ENCODE results near the gene CCDC200.
"Not testable (repeated sequence)": the region's sequence is repeated elsewhere in the genome, so short reads cannot be mapped to it uniquely, and the experiment has no call there.

The CCDC200 gene

GRCh38 chr17:43228020-43228782, at the start of gene CCDC200:
Gene CCDC200, minus strand, starts transcription at chr17:43228623. Its CDS starts 69 bp downstream, at chr17:43228554.
- not testable (repeated sequence) for H3K9ac ChIP-seq (ENCODE audit: low read length); H3K9me3 ChIP-seq (ENCODE audit: control insufficient read depth, insufficient read depth, low read depth, low read length); H3K27ac ChIP-seq (ENCODE audit: low read depth, low read length); H3K27me3 ChIP-seq (ENCODE audit: control insufficient read depth, insufficient read depth, low read length); H3K4me3 ChIP-seq (ENCODE audit: low read depth, low read length); H3K36me3 ChIP-seq (ENCODE audit: control insufficient read depth, insufficient read depth, low read length); H3K4me1 ChIP-seq (ENCODE audit: control insufficient read depth, insufficient read depth, low read length)

- not testable (repeated sequence) for H3K27ac ChIP-seq (ENCODE audit: low read depth, low read length); H3K36me3 ChIP-seq (ENCODE audit: control insufficient read depth, insufficient read depth, low read length); H3K4me3 ChIP-seq (ENCODE audit: low read depth, low read length); H3K9ac ChIP-seq (ENCODE audit: low read length); H3K27me3 ChIP-seq (ENCODE audit: control insufficient read depth, insufficient read depth, low read length); H3K4me1 ChIP-seq (ENCODE audit: control insufficient read depth, insufficient read depth, low read length); H3K9me3 ChIP-seq (ENCODE audit: control insufficient read depth, insufficient read depth, low read depth, low read length)
These were observed 44.5 kb upstream of the CCDC200 start for GRCh38 chr17:43272914-43273313.

- H3K36me3 ChIP-seq (ENCODE audit: control insufficient read depth, insufficient read depth, low read length); H3K9ac ChIP-seq (ENCODE audit: low read length); H3K27me3 ChIP-seq (ENCODE audit: control insufficient read depth, insufficient read depth, low read length); H3K4me3 ChIP-seq (ENCODE audit: low read depth, low read length); H3K27ac ChIP-seq (ENCODE audit: low read depth, low read length); H3K9me3 ChIP-seq (ENCODE audit: control insufficient read depth, insufficient read depth, low read depth, low read length); H3K4me1 ChIP-seq (ENCODE audit: control insufficient read depth, insufficient read depth, low read length): not testable (repeated sequence)
These were observed 44.1 kb upstream of the CCDC200 start for GRCh38 chr17:43272483-43272882.

GRCh38 chr17:43270552-43271504, 42.4 kb upstream of the CCDC200 start:
- H3K9ac ChIP-seq (ENCODE audit: low read length); H3K4me3 ChIP-seq (ENCODE audit: low read depth, low read length); H3K27me3 ChIP-seq (ENCODE audit: control insufficient read depth, insufficient read depth, low read length); H3K9me3 ChIP-seq (ENCODE audit: control insufficient read depth, insufficient read depth, low read depth, low read length); H3K27ac ChIP-seq (ENCODE audit: low read depth, low read length); H3K36me3 ChIP-seq (ENCODE audit: control insufficient read depth, insufficient read depth, low read length); H3K4me1 ChIP-seq (ENCODE audit: control insufficient read depth, insufficient read depth, low read length): not testable (repeated sequence)

- H3K4me1 ChIP-seq (ENCODE audit: control insufficient read depth, insufficient read depth, low read length); H3K27me3 ChIP-seq (ENCODE audit: control insufficient read depth, insufficient read depth, low read length); H3K36me3 ChIP-seq (ENCODE audit: control insufficient read depth, insufficient read depth, low read length); H3K4me3 ChIP-seq (ENCODE audit: low read depth, low read length); H3K9ac ChIP-seq (ENCODE audit: low read length); H3K27ac ChIP-seq (ENCODE audit: low read depth, low read length); H3K9me3 ChIP-seq (ENCODE audit: control insufficient read depth, insufficient read depth, low read depth, low read length): not testable (repeated sequence)
These were observed 18.0 kb upstream of the CCDC200 start for GRCh38 chr17:43246456-43246855.

- H3K4me1 ChIP-seq (ENCODE audit: control insufficient read depth, insufficient read depth, low read length); H3K36me3 ChIP-seq (ENCODE audit: control insufficient read depth, insufficient read depth, low read length); H3K27ac ChIP-seq (ENCODE audit: low read depth, low read length); H3K27me3 ChIP-seq (ENCODE audit: control insufficient read depth, insufficient read depth, low read length); H3K9me3 ChIP-seq (ENCODE audit: control insufficient read depth, insufficient read depth, low read depth, low read length); H3K9ac ChIP-seq (ENCODE audit: low read length); H3K4me3 ChIP-seq (ENCODE audit: low read depth, low read length): not testable (repeated sequence)
These were observed 12.4 kb upstream of the CCDC200 start for GRCh38 chr17:43240596-43241352.

- H3K27me3 ChIP-seq (ENCODE audit: control insufficient read depth, insufficient read depth, low read length); H3K27ac ChIP-seq (ENCODE audit: low read depth, low read length); H3K9ac ChIP-seq (ENCODE audit: low read length); H3K4me3 ChIP-seq (ENCODE audit: low read depth, low read length); H3K4me1 ChIP-seq (ENCODE audit: control insufficient read depth, insufficient read depth, low read length); H3K36me3 ChIP-seq (ENCODE audit: control insufficient read depth, insufficient read depth, low read length); H3K9me3 ChIP-seq (ENCODE audit: control insufficient read depth, insufficient read depth, low read depth, low read length): not testable (repeated sequence)
These were observed 11.2 kb upstream of the CCDC200 start for GRCh38 chr17:43239597-43239996.

GRCh38 chr17:43233877-43234276, 5.5 kb upstream of the CCDC200 start, which contains the start of gene RNU2-1:
Gene RNU2-1, minus strand, starts transcription at chr17:43233977.
- H3K4me3 ChIP-seq (ENCODE audit: low read depth, low read length); H3K36me3 ChIP-seq (ENCODE audit: control insufficient read depth, insufficient read depth, low read length); H3K4me1 ChIP-seq (ENCODE audit: control insufficient read depth, insufficient read depth, low read length); H3K27me3 ChIP-seq (ENCODE audit: control insufficient read depth, insufficient read depth, low read length); H3K27ac ChIP-seq (ENCODE audit: low read depth, low read length); H3K9me3 ChIP-seq (ENCODE audit: control insufficient read depth, insufficient read depth, low read depth, low read length); H3K9ac ChIP-seq (ENCODE audit: low read length): not testable (repeated sequence)

GRCh38 chr17:43233263-43233662, 4.8 kb upstream of the CCDC200 start:
- H3K27me3 ChIP-seq (ENCODE audit: control insufficient read depth, insufficient read depth, low read length); H3K4me3 ChIP-seq (ENCODE audit: low read depth, low read length): not testable (repeated sequence)

GRCh38 chr17:43232021-43232699, 3.7 kb upstream of the CCDC200 start:
- not testable (repeated sequence) for H3K4me1 ChIP-seq (ENCODE audit: control insufficient read depth, insufficient read depth, low read length); H3K36me3 ChIP-seq (ENCODE audit: control insufficient read depth, insufficient read depth, low read length); H3K9me3 ChIP-seq (ENCODE audit: control insufficient read depth, insufficient read depth, low read depth, low read length); H3K27me3 ChIP-seq (ENCODE audit: control insufficient read depth, insufficient read depth, low read length)
- peak overlapping the region; percentile 46 for H3K9ac ChIP-seq (ENCODE audit: low read length)
- peak overlapping the region; percentile 68; the same call in 1 of the 2 replicates for H3K27ac ChIP-seq (ENCODE audit: low read depth, low read length)
- peak overlapping the region; percentile 31; the same call in 1 of the 2 replicates for H3K4me3 ChIP-seq (ENCODE audit: low read depth, low read length)

More at GRCh38 chr17:43233263-43233662, 4.8 kb upstream of the CCDC200 start:
- H3K27ac ChIP-seq (ENCODE audit: low read depth, low read length); H3K4me1 ChIP-seq (ENCODE audit: control insufficient read depth, insufficient read depth, low read length); H3K9me3 ChIP-seq (ENCODE audit: control insufficient read depth, insufficient read depth, low read depth, low read length); H3K36me3 ChIP-seq (ENCODE audit: control insufficient read depth, insufficient read depth, low read length); H3K9ac ChIP-seq (ENCODE audit: low read length): not testable (repeated sequence)
